HepG2 (cell line): Measurements from ENCODE around the gene GNAI2. TPM values are rescaled to one million over a fixed set of nuclear protein-coding genes. Genes with fewer than 3 reads are reported as not detected.

ENCODE experiments used
- ARID2 ChIP-seq: sonication (generic); formaldehyde crosslinking; IDR thresholded peaks from 2 replicates; pipeline ENCODE4 v1.8.1; 2022; ENCODE audit warnings: mild to moderate bottlenecking, missing genetic modification reagents, borderline replicate concordance
- BHLHE40 ChIP-seq: IDR thresholded peaks from 2 replicates; pipeline ENCODE4 v1.6.1; 2011; ENCODE audit warnings: low read length, improper control_type of control experiment
- ELF1 ChIP-seq: sonication (generic); formaldehyde crosslinking; IDR thresholded peaks from 2 replicates; pipeline ENCODE4 v1.4.0; 2020; ENCODE audit warnings: missing genetic modification reagents
- ELK4 ChIP-seq: sonication (generic); formaldehyde crosslinking; IDR thresholded peaks from 2 replicates; pipeline ENCODE4 v1.9.0; 2021; ENCODE audit warnings: missing genetic modification reagents, borderline replicate concordance
- NFKBIZ ChIP-seq: IDR thresholded peaks from 2 replicates; pipeline ENCODE4 v1.6.1; 2018; ENCODE audit warnings: missing genetic modification reagents, missing compliant biosample characterization
- NR3C1 ChIP-seq: sonication (generic); formaldehyde crosslinking; IDR thresholded peaks from 2 replicates; pipeline ENCODE4 v1.4.0; 2020; ENCODE audit warnings: missing genetic modification reagents
- PPARG ChIP-seq: conservative IDR thresholded peaks from 2 replicates; pipeline ENCODE4 v1.6.1; 2016; ENCODE audit warnings: missing biosample characterization, missing genetic modification reagents
- PTBP1 ChIP-seq: fragments of 200-400 bp; formaldehyde crosslinking; IDR thresholded peaks from 2 replicates; pipeline ENCODE4 v1.6.1; 2018; ENCODE audit warnings: low read length, low read depth; ENCODE audit not compliant: poor library complexity, severe bottlenecking
- RORA ChIP-seq: sonication (generic); formaldehyde crosslinking; IDR thresholded peaks from 2 replicates; pipeline ENCODE4 v1.5.0; 2020; ENCODE audit warnings: mild to moderate bottlenecking, missing genetic modification reagents, moderate library complexity
- SYNCRIP ChIP-seq: fragments of 200-400 bp; formaldehyde crosslinking; IDR thresholded peaks from 2 replicates; pipeline ENCODE4 v1.6.1; 2018; ENCODE audit warnings: mild to moderate bottlenecking, low read depth, low read length; ENCODE audit not compliant: insufficient read depth
- TSC22D2 ChIP-seq: sonication (generic); formaldehyde crosslinking; IDR thresholded peaks from 2 replicates; pipeline ENCODE4 v1.5.1; 2020; ENCODE audit warnings: missing genetic modification reagents, mild to moderate bottlenecking, borderline replicate concordance
- XRCC5 ChIP-seq: fragments of 200-400 bp; formaldehyde crosslinking; optimal IDR thresholded peaks from 2 replicates; pipeline ENCODE3; 2017; ENCODE audit warnings: mild to moderate bottlenecking, low read length
- ZFP90 ChIP-seq: sonication (generic); formaldehyde crosslinking; IDR thresholded peaks from 2 replicates; pipeline ENCODE4 v1.8.0; 2022; ENCODE audit warnings: missing genetic modification reagents, mild to moderate bottlenecking, inconsistent platforms, borderline replicate concordance
- ZNF142 ChIP-seq: sonication (generic); formaldehyde crosslinking; IDR thresholded peaks from 2 replicates; pipeline ENCODE4 v1.4.0; 2020; ENCODE audit warnings: missing genetic modification reagents
- ZNF230 ChIP-seq: sonication (generic); formaldehyde crosslinking; IDR thresholded peaks from 2 replicates; pipeline ENCODE4 v1.4.0; 2020; ENCODE audit warnings: mild to moderate bottlenecking, missing genetic modification reagents
- ZNF33A ChIP-seq: sonication (generic); formaldehyde crosslinking; IDR thresholded peaks from 2 replicates; pipeline ENCODE4 v1.5.1; 2020; ENCODE audit warnings: missing genetic modification reagents, mild to moderate bottlenecking, moderate library complexity, borderline replicate concordance
- ZNF782 ChIP-seq: sonication (generic); formaldehyde crosslinking; IDR thresholded peaks from 2 replicates; pipeline ENCODE4 v1.4.0; 2020; ENCODE audit warnings: missing genetic modification reagents, mild to moderate bottlenecking, borderline replicate concordance
- polyA plus RNA-seq, 8 experiments: library from polyadenylated mRNA; depleted of rRNA in 3 of 8; stranded (reverse) in 7 of 8; unstranded in 1 of 8; fragments of >200 nt; fragmentation: Illumina TruSeq in 4 of 8; extraction: Trizol in 4 of 8; gene quantifications; 2 replicates each; pipeline versions ENCODE4 v1.2.1 to v1.2.3, GENCODE V29; 2011 to 2016; ENCODE audit warnings: low read depth in 4 of 8, missing spikeins in 1 of 8, mixed read lengths in 1 of 8; ENCODE audit not compliant: insufficient read depth in 1 of 8
- total RNA-seq, 5 experiments: library from RNA; depleted of rRNA; stranded (reverse); fragments of >200 nt; fragmentation: Illumina TruSeq; extraction: Trizol; gene quantifications; 2 replicates each; pipeline ENCODE4 v1.2.3, GENCODE V29; 2016; ENCODE audit warnings: low read depth in 1 of 5
- TF ChIP-seq, protein P1 (sequence below): sonication (generic); formaldehyde crosslinking; IDR thresholded peaks from 2 replicates; pipeline ENCODE4 v1.5.1; 2020; ENCODE audit warnings: missing genetic modification reagents, mild to moderate bottlenecking, borderline replicate concordance
- TF ChIP-seq, protein P2 (sequence below): sonication (generic); formaldehyde crosslinking; IDR thresholded peaks from 2 replicates; pipeline ENCODE4 v1.8.1; 2023; ENCODE audit warnings: missing genetic modification reagents, mild to moderate bottlenecking, borderline replicate concordance

Gene GNAI2
- total and polyA plus RNA-seq, 2 of the 13 experiments (the other 11 are each of a cell fraction or from before 2014, with no cell fraction given), result 51.1 to 66.2 TPM

DNA sequence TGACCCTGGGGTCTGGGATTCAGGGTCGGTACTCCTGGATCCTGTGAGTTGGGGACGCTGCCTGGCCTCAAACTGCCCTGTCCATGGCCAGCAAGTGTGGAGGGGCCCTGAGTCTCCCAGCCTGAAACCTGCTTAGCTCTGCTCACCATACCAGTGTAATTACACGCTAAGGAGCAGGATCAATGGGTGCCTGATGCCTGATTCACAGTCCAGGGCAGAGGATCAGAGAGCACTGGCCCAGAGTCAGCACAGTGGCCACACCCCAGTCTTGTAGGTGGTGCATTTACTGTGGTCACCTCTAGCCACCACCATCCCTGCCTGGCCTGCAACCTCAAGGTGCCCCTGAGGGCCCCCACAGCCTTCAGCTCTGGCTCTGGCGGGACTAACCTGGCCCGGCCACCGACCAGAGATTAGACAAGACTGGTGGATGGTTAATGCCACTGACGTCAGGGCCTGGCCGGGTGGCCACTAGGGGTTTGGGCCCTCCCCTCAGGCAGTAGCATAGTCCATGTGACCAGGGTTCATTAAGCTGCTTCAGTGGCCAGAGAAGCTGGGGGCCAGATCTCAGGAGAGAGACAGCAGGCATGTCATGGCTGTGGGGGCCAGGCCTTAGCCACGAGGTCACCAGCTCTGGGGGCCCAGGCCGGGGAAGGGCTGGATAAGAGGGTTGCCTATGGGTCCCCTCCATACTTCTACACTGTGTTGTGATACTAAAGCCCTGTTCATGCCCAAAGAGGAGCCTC is 34.3 kb upstream of the GNAI2 start (continued):
- TF ChIP-seq TSC22D2 (CRISPR knock-in tag), result no peak
- TF ChIP-seq, protein P1, sequence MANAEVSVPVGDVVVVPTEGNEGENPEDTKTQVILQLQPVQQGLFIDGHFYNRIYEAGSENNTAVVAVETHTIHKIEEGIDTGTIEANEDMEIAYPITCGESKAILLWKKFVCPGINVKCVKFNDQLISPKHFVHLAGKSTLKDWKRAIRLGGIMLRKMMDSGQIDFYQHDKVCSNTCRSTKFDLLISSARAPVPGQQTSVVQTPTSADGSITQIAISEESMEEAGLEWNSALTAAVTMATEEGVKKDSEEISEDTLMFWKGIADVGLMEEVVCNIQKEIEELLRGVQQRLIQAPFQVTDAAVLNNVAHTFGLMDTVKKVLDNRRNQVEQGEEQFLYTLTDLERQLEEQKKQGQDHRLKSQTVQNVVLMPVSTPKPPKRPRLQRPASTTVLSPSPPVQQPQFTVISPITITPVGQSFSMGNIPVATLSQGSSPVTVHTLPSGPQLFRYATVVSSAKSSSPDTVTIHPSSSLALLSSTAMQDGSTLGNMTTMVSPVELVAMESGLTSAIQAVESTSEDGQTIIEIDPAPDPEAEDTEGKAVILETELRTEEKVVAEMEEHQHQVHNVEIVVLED, result peak; percentile 55; the same call in 1 of the 2 replicates
- no peak for TF ChIP-seq ELF1 (CRISPR knock-in tag)
- no peak for TF ChIP-seq ARID2 (CRISPR knock-in tag)
- TF ChIP-seq XRCC5, result no peak
- no peak for TF ChIP-seq NFKBIZ (CRISPR knock-in tag)
- TF ChIP-seq, protein P2, sequence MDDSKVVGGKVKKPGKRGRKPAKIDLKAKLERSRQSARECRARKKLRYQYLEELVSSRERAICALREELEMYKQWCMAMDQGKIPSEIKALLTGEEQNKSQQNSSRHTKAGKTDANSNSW (CRISPR knock-in tag), result no peak
- TF ChIP-seq RORA (CRISPR knock-in tag), result no peak
- no peak for TF ChIP-seq PTBP1
- no peak for TF ChIP-seq BHLHE40
- TF ChIP-seq ZNF782 (CRISPR knock-in tag), result no peak
- TF ChIP-seq NR3C1 (CRISPR knock-in tag), result no peak
- no peak for TF ChIP-seq ZNF142
- TF ChIP-seq ELK4 (CRISPR knock-in tag), result no peak
- TF ChIP-seq ZNF230, result no peak
- no peak for TF ChIP-seq PPARG (CRISPR knock-in tag)
- no peak for TF ChIP-seq ZNF33A (CRISPR knock-in tag)
- TF ChIP-seq SYNCRIP, result no peak
- peak; percentile 45; the same call in 1 of the 2 replicates for TF ChIP-seq ZFP90 (CRISPR knock-in tag)
